T-helper 2 cell treated with Interferon-gamma antibody and Interleukin-4, amounts not matched to agents 5 μg/mL and 100 μg/mL, for 36 hours (primary cell): ENCODE data around the gene SDC3.
"Not testable (repeated sequence)": the region's sequence is repeated elsewhere in the genome, so short reads cannot be mapped to it uniquely, and the experiment has no call there.

ENCODE experiments used
- DNase-seq: peaks from one replicate; pipeline ENCODE4 v3.0.0; 2021; ENCODE audit warnings: low spot score
- H3K27ac Mint-ChIP-seq: one replicate; pipeline ENCODE4 v1.8.0; 2021; ENCODE audit warnings: mild to moderate bottlenecking, mixed read lengths
- H3K27me3 Mint-ChIP-seq: one replicate; pipeline ENCODE4 v1.8.0; 2021; ENCODE audit warnings: low read depth, mixed read lengths
- H3K36me3 Mint-ChIP-seq: one replicate; pipeline ENCODE4 v1.8.0; 2021; ENCODE audit warnings: low read depth, mixed read lengths
- H3K4me1 Mint-ChIP-seq: one replicate; pipeline ENCODE4 v1.8.0; 2021; ENCODE audit warnings: low read depth, mixed read lengths
- H3K4me3 Mint-ChIP-seq: one replicate; pipeline ENCODE4 v1.8.0; 2022; ENCODE audit warnings: mild to moderate bottlenecking, moderate library complexity, mixed read lengths
- H3K9me3 Mint-ChIP-seq: one replicate; pipeline ENCODE4 v1.8.0; 2021; ENCODE audit warnings: mixed read lengths

The SDC3 gene

DNA sequence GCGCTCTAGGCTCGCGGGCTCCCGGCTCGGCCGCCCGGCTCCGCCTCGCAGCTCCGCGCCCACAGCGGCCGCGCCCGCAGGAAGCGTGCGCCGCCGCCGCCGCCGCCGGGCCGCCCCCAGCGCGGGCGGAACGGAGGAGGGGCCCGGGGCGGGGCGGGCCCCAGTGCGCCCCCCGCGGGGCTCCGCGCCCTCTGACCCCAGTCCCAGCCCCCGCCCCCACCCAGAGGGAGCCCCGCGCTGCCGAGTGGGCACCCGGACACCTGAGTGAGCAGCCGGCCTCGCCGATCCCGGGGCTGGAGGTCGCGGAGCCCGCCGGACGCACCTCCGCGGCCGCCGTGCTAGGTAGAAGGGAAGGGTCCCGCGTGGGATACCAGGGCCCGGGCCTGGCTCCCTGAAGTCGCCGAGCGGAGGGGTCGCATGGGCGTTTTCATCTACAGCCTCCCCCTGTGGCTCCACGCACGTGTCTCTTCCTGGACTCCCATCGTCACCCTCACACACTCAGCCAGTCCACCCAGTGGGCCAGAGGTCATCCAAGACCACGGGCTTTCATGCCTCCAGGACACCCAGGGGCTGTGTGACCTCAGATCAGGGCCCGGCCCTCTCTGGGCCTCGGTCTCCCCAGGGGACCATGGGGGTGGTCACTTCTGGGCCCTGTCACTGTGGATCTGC lies at the start of gene SDC3:
Gene SDC3, minus strand, starts transcription at position 63 of the 669 bp plus-strand sequence. CDS start 172 bp downstream, outside the sequence.
- DNase-seq: no peak
- H3K9me3 Mint-ChIP-seq: no peaks in the 10 kb centered on the region
- peak within 1 kb of the TSS; percentile 78 for H3K4me3 Mint-ChIP-seq
- H3K36me3 Mint-ChIP-seq: no peaks in the 10 kb centered on the region
- peaks cover 52% of the 10 kb centered on the region for H3K27me3 Mint-ChIP-seq
- H3K27ac Mint-ChIP-seq: no peak within 1 kb of the TSS
- peaks cover 12% of the 10 kb centered on the region for H3K4me1 Mint-ChIP-seq

DNA sequence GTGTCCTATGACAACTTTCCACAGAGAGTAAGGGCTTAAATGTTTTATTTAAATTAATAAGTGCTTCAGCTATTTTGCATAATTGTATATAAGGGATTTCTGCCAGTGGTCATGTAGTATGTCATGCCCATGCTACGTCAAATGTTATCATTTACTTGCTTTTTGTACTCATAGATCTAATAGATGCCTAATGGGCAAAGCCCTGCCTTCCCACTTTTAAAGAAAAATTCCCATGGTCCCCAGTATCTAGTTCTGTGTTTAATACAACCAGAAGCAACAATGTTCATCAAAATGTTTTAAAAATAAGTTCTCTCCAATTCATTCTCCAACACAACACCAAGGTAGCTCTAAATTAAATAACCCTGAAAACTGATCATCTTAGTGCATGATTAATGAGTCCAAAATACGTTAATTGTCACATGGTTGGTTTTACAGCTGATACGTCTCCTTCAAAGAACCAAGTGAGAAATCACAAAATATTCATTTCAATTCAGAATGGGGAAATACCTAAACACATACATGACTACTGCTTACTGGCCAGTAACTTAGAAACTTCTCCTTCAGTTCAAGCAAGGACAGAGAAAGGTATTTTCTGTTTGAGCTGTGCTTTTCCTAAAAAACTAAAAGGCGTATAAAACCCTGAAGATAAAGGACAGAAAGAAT lies 49.1 kb upstream of the SDC3 start:
- peaks cover 19% of the 10 kb centered on the region for H3K4me1 Mint-ChIP-seq
- H3K36me3 Mint-ChIP-seq: peaks cover 64% of the 10 kb centered on the region
- H3K27me3 Mint-ChIP-seq: no peaks in the 10 kb centered on the region
- no peak for DNase-seq
- no peak overlapping the region for H3K4me3 Mint-ChIP-seq
- no peaks in the 10 kb centered on the region for H3K9me3 Mint-ChIP-seq
- H3K27ac Mint-ChIP-seq: no peak overlapping the region

- Mint-ChIP-seq H3K36me3 (peaks cover 71% of the 10 kb centered on the region), H3K9me3 (no peaks in the 10 kb centered on the region), H3K4me1 (peaks cover 23% of the 10 kb centered on the region), H3K27me3 (no peaks in the 10 kb centered on the region), H3K4me3 (no peak overlapping the region), H3K27ac (no peak overlapping the region)
- no peak for DNase-seq
Observed at GRCh38 chr1:30955448-30956015, 47.0 kb upstream of the SDC3 start.

DNA sequence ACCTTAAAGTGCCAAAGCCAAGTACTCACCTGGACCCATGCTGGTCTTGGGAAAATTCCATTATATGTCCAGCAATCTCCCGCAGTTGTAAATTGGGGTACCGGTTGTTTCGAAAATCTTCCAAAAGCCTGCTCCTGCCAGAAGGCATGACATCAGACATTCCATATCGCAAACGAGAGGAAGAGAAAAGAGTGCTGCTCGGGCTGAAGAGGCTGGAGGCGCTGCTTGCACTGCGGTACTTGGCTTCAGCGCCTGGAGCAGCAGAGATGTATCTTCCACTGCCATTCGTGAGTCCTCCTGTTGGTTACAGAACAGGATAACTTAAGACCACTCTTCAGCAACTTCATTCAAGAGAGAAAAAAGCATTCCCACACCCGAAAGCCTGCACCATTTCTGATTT lies 45.1 kb upstream of the SDC3 start:
- H3K27ac Mint-ChIP-seq: no peak overlapping the region
- no peaks in the 10 kb centered on the region for H3K27me3 Mint-ChIP-seq

DNA sequence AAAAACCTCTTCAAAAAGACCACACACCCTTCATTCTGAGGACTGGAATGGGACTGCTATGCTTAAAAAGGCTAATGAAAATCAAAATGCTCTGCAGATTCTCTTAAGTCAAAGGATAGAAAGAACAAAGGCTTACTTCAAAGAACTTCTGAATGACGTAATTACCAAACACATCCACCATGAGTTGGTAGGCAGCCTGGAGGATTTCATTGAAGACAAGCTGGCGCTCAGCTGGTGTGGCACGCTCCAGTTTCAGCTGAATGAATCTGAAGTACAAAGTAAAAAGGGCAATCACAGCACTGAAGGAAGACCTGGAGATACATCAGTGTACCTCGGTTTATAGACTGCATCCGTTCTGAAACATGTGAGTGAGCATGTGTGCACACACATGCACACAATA lies 43.5 kb upstream of the SDC3 start:
- peak overlapping the region; percentile 49 for H3K27ac Mint-ChIP-seq
- peaks cover 73% of the 10 kb centered on the region for H3K36me3 Mint-ChIP-seq
- H3K4me3 Mint-ChIP-seq: no peak overlapping the region
- H3K4me1 Mint-ChIP-seq: peaks cover 16% of the 10 kb centered on the region
- H3K27me3 Mint-ChIP-seq: no peaks in the 10 kb centered on the region
- no peaks in the 10 kb centered on the region for H3K9me3 Mint-ChIP-seq
- no peak for DNase-seq

More for the DNA sequence above, 45.1 kb upstream of the SDC3 start:
- H3K4me1 Mint-ChIP-seq: peaks cover 16% of the 10 kb centered on the region
- no peak for DNase-seq
- H3K36me3 Mint-ChIP-seq: peaks cover 69% of the 10 kb centered on the region
- H3K9me3 Mint-ChIP-seq: no peaks in the 10 kb centered on the region
- H3K4me3 Mint-ChIP-seq: no peak overlapping the region

DNA sequence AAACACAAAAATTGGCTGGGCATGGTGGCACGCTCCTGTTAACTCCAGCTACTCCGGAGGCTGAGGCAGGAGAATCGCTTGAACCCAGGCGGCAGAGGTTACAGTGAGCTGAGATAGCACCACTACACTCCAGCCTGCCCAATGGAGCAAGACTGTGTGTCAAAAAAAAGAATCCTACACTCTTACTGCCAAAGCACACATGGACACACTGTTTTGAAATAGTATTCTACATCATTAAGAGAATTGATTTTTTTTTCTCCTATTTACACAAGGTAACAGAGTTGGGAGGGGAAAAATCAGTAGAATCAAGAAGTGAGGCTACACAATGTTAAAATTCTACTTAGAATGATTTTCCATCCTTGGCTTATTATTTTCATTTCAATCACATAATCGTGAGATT lies 42.1 kb upstream of the SDC3 start:
- H3K27ac Mint-ChIP-seq: no peak overlapping the region
- no peaks in the 10 kb centered on the region for H3K27me3 Mint-ChIP-seq
- no peak for DNase-seq
- H3K4me3 Mint-ChIP-seq: no peak overlapping the region
- peaks cover 16% of the 10 kb centered on the region for H3K4me1 Mint-ChIP-seq
- H3K36me3 Mint-ChIP-seq: peaks cover 65% of the 10 kb centered on the region
- no peaks in the 10 kb centered on the region for H3K9me3 Mint-ChIP-seq

DNA sequence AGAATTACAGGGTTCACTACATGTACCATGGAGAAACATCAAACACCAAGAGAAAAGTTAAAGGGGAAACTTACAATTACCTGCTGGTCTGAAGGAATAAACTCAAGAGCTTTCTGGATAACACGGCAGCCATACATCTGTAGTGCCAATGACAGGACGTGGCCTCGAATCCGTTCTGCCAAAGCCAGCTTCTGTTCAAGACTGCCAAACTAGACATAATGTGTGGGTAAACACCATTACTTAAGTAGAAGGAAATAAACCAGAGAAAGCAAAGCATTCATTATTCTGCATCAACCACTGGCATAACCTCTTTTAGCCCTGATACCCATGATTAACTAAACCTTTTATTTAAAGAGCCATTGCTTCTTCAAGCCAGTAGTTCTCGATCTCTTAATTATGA lies 41.5 kb upstream of the SDC3 start:
- no peaks in the 10 kb centered on the region for H3K9me3 Mint-ChIP-seq
- H3K27me3 Mint-ChIP-seq: no peaks in the 10 kb centered on the region
- no peak overlapping the region for H3K4me3 Mint-ChIP-seq
- no peak for DNase-seq
- no peak overlapping the region for H3K27ac Mint-ChIP-seq
- peaks cover 68% of the 10 kb centered on the region for H3K36me3 Mint-ChIP-seq
- H3K4me1 Mint-ChIP-seq: peaks cover 16% of the 10 kb centered on the region

- not testable (repeated sequence) for DNase-seq, H3K27me3 Mint-ChIP-seq
Observed at GRCh38 chr1:30949487-30949838, 40.9 kb upstream of the SDC3 start.

GRCh38 chr1:30948813-30949486 lies 40.4 kb upstream of the SDC3 start:
- not testable (repeated sequence) for H3K27me3 Mint-ChIP-seq, H3K9me3 Mint-ChIP-seq, DNase-seq, H3K4me3 Mint-ChIP-seq, H3K27ac Mint-ChIP-seq
- peaks cover 72% of the 10 kb centered on the region for H3K36me3 Mint-ChIP-seq
- peaks cover 16% of the 10 kb centered on the region for H3K4me1 Mint-ChIP-seq

More at GRCh38 chr1:30949487-30949838, 40.9 kb upstream of the SDC3 start:
- not testable (repeated sequence) for H3K9me3 Mint-ChIP-seq, H3K27ac Mint-ChIP-seq, H3K4me3 Mint-ChIP-seq
- Mint-ChIP-seq H3K36me3 (peaks cover 69% of the 10 kb centered on the region), H3K4me1 (peaks cover 16% of the 10 kb centered on the region)

- Mint-ChIP-seq H3K4me1 (peaks cover 13% of the 10 kb centered on the region), H3K27me3 (no peaks in the 10 kb centered on the region), H3K9me3 (no peaks in the 10 kb centered on the region), H3K4me3 (no peak overlapping the region), H3K36me3 (peaks cover 72% of the 10 kb centered on the region), H3K27ac (peak overlapping the region; percentile 45)
- no peak for DNase-seq
Observed at GRCh38 chr1:30948278-30948677, 39.7 kb upstream of the SDC3 start.

DNA sequence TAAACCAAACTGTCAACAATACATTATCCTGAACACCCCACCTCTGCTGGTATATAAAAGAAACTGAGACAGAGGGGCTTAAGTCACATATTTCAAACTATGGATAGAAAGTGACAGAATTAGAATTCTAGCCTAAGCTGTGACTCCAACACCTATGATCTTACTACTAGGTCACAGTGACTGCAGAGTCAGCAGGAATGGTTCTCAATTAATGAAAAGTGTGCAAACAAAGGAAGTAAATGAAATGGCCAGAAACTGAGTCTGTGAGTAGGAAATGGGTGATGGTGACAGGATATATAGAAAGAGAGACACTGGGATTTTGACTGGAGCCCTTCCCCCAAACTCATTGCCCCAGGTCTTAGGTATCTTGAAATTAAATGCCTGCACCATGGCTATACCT lies 38.7 kb upstream of the SDC3 start:
- H3K27ac Mint-ChIP-seq: no peak overlapping the region
- H3K36me3 Mint-ChIP-seq: peaks cover 69% of the 10 kb centered on the region
- H3K9me3 Mint-ChIP-seq: no peaks in the 10 kb centered on the region
- DNase-seq: no peak
- no peaks in the 10 kb centered on the region for H3K27me3 Mint-ChIP-seq
- no peak overlapping the region for H3K4me3 Mint-ChIP-seq
- H3K4me1 Mint-ChIP-seq: peaks cover 6% of the 10 kb centered on the region

DNA sequence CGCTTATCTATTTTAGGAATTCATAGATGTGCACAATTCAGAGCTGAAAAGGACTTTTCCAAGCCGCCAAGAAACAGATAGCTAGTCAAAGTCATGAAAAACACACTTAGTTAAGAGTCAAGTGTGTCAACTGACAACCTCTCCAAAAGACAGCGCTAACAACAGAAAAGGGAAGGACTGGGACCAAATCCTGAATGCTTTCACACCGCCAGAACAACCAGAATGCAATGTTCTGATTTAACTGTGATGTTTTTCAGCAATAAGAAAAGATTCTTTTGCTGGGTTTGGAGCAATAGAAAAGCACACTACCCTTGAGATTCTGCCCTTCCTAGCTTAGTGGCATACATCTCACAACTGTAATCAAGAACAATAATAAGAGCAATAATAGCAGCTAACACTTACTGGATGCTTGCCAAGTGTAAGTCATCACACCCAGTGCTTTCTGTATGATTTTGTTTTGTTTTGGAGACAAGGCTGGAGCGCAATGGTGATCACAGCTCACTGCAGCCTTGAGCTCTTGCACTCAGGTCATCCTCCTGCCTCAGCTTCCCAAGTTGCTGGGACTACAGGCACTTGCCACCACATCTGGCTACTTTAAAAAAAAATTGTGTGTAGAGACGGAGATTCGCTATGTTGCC lies 33.9 kb upstream of the SDC3 start:
- H3K9me3 Mint-ChIP-seq: no peaks in the 10 kb centered on the region
- H3K36me3 Mint-ChIP-seq: peaks cover 54% of the 10 kb centered on the region
- no peak for DNase-seq
- H3K27me3 Mint-ChIP-seq: no peaks in the 10 kb centered on the region
- H3K27ac Mint-ChIP-seq: no peak overlapping the region
- no peak overlapping the region for H3K4me3 Mint-ChIP-seq
- no peaks in the 10 kb centered on the region for H3K4me1 Mint-ChIP-seq

- Mint-ChIP-seq H3K4me3 (no peak overlapping the region), H3K36me3 (peaks cover 63% of the 10 kb centered on the region), H3K27me3 (no peaks in the 10 kb centered on the region), H3K27ac (no peak overlapping the region), H3K4me1 (no peaks in the 10 kb centered on the region), H3K9me3 (no peaks in the 10 kb centered on the region)
- no peak for DNase-seq
Observed at GRCh38 chr1:30940541-30940940, 32.0 kb upstream of the SDC3 start.
